Ishikawa (cell line): ENCODE data around the gene MFAP3L.

Experiments
- CEBPB ChIP-seq: IDR thresholded peaks from 2 replicates; pipeline ENCODE4 v1.6.1; 2012
- EP300 ChIP-seq: IDR thresholded peaks from 2 replicates; pipeline ENCODE4 v1.6.1; 2012; ENCODE audit warnings: borderline replicate concordance
- FOXM1 ChIP-seq: IDR thresholded peaks from 2 replicates; pipeline ENCODE4 v1.6.1; 2012; ENCODE audit warnings: low read depth, borderline replicate concordance
- NFIC ChIP-seq: IDR thresholded peaks from 2 replicates; pipeline ENCODE4 v1.6.1; 2012
- RAD21 ChIP-seq: IDR thresholded peaks from 2 replicates; pipeline ENCODE4 v1.6.1; 2012; ENCODE audit warnings: low read depth
- TAF1 ChIP-seq: IDR thresholded peaks from 2 replicates; pipeline ENCODE4 v1.6.1; 2012; ENCODE audit warnings: low read depth, mild to moderate bottlenecking
- ZBTB7A ChIP-seq: IDR thresholded peaks from 2 replicates; pipeline ENCODE4 v1.6.1; 2012; ENCODE audit warnings: low read depth
- TF ChIP-seq, protein P1 (sequence below): IDR thresholded peaks from 2 replicates; pipeline ENCODE4 v1.6.1; 2012

- TF ChIP-seq, protein P1, sequence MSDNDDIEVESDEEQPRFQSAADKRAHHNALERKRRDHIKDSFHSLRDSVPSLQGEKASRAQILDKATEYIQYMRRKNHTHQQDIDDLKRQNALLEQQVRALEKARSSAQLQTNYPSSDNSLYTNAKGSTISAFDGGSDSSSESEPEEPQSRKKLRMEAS = no peak
- no peak for TF ChIP-seq EP300
- no peak for TF ChIP-seq FOXM1
- no peak for TF ChIP-seq ZBTB7A
- no peak for TF ChIP-seq RAD21
- no peak for TF ChIP-seq NFIC
- TF ChIP-seq TAF1 = no peak
- TF ChIP-seq CEBPB = no peak
Measured at GRCh38 chr4:169984173-169984572, 42.0 kb downstream of the MFAP3L start.
